ENCODE measurements around the gene PCDH9.

GRCh38 chr13:66567899-66568612, 662.1 kb downstream of the PCDH9 start:
- TF ChIP-seq CTCF (IDR thresholded peaks at IDR 0.05): no peak
- TF ChIP-seq POLR2AphosphoS5 (IDR thresholded peaks at IDR 0.05; ENCODE audit: insufficient read depth in 1 of 2, low read depth in 1 of 2): no peak
- TF ChIP-seq POLR2A (IDR thresholded peaks at IDR 0.05): no peak
